Astrocyte (in vitro differentiated cells and primary cell): Measurements from ENCODE around the gene DPF3. TPM values are rescaled to one million over a fixed set of nuclear protein-coding genes. Genes with fewer than 3 reads are reported as not detected.
"Not testable (repeated sequence)": the region's sequence is repeated elsewhere in the genome, so short reads cannot be mapped to it uniquely, and the experiment has no call there.

Experiments
- DNase-seq: peaks from one replicate; pipeline ENCODE4 v3.0.0-alpha.2; 2010; ENCODE audit warnings: low read depth
- FAIRE-seq: peaks from 2 replicates; lab custom pipeline; 2011; peaks lifted over from hg19 to GRCh38; lab: Jason Lieb, UNC
- H2AFZ ChIP-seq: 2 replicates; pipeline ENCODE4 v1.6.0; 2012; ENCODE audit warnings: low read depth, low read length, inconsistent platforms
- H3K27ac ChIP-seq: 2 replicates; pipeline ENCODE4 v1.5.1; 2011; ENCODE audit warnings: low read depth, low read length, inconsistent platforms
- H3K27me3 ChIP-seq: 2 replicates; pipeline ENCODE4 v1.6.0; 2011; ENCODE audit warnings: low read length, inconsistent platforms; ENCODE audit not compliant: insufficient read depth
- H3K36me3 ChIP-seq: 2 replicates; pipeline ENCODE4 v1.5.1; 2011; ENCODE audit warnings: low read length, inconsistent platforms; ENCODE audit not compliant: insufficient read depth
- H3K4me1 ChIP-seq: 2 replicates; pipeline ENCODE4 v1.5.1; 2011; ENCODE audit warnings: low read length, inconsistent platforms; ENCODE audit not compliant: insufficient read depth
- H3K4me2 ChIP-seq: 2 replicates; pipeline ENCODE4 v1.6.0; 2012; ENCODE audit warnings: low read length, inconsistent platforms
- H3K4me3 ChIP-seq: 2 replicates; pipeline ENCODE4 v1.5.1; 2011; ENCODE audit warnings: low read depth, mild to moderate bottlenecking, low read length, inconsistent platforms; ENCODE audit not compliant: insufficient read depth
- H3K79me2 ChIP-seq: 2 replicates; pipeline ENCODE4 v1.6.0; 2012; ENCODE audit warnings: mild to moderate bottlenecking, low read length, inconsistent platforms; ENCODE audit not compliant: insufficient read depth
- H3K9ac ChIP-seq: 2 replicates; pipeline ENCODE4 v1.6.0; 2012; ENCODE audit warnings: mild to moderate bottlenecking, low read length, inconsistent platforms
- H3K9me3 ChIP-seq: 2 replicates; pipeline ENCODE4 v1.5.1; 2012; ENCODE audit warnings: low read depth, mild to moderate bottlenecking, low read length, inconsistent platforms; ENCODE audit not compliant: insufficient read depth
- H4K20me1 ChIP-seq: 2 replicates; pipeline ENCODE4 v1.6.0; 2012; ENCODE audit warnings: low read length, inconsistent platforms; ENCODE audit not compliant: insufficient read depth
- H3K27ac Mint-ChIP-seq: one replicate; pipeline ENCODE4 v1.8.0; 2021; ENCODE audit warnings: mild to moderate bottlenecking, mixed read lengths; ENCODE audit not compliant: unreplicated experiment
- H3K27me3 Mint-ChIP-seq: one replicate; pipeline ENCODE4 v1.8.0; 2021; ENCODE audit warnings: low read depth, mixed read lengths; ENCODE audit not compliant: unreplicated experiment
- H3K36me3 Mint-ChIP-seq: one replicate; pipeline ENCODE4 v1.8.0; 2021; ENCODE audit warnings: low read depth, mixed read lengths; ENCODE audit not compliant: unreplicated experiment
- H3K4me1 Mint-ChIP-seq: one replicate; pipeline ENCODE4 v1.8.0; 2021; ENCODE audit warnings: low read depth, mixed read lengths; ENCODE audit not compliant: unreplicated experiment
- H3K4me3 Mint-ChIP-seq: one replicate; pipeline ENCODE4 v1.8.0; 2021; ENCODE audit warnings: mild to moderate bottlenecking, moderate library complexity, mixed read lengths; ENCODE audit not compliant: unreplicated experiment
- H3K9me3 Mint-ChIP-seq: one replicate; pipeline ENCODE4 v1.8.0; 2021; ENCODE audit warnings: mild to moderate bottlenecking, mixed read lengths; ENCODE audit not compliant: unreplicated experiment
- CTCF ChIP-seq: IDR thresholded peaks from 2 replicates; pipeline ENCODE4 v1.5.1; 2011; ENCODE audit warnings: low read depth, mild to moderate bottlenecking, inconsistent platforms, low read length, moderate library complexity; ENCODE audit not compliant: insufficient read depth
- EZH2 ChIP-seq: IDR thresholded peaks from 2 replicates; pipeline ENCODE4 v1.6.1; 2012; ENCODE audit warnings: mild to moderate bottlenecking, low read length, inconsistent platforms; ENCODE audit not compliant: insufficient read depth
- total RNA-seq: library from RNA; stranded (reverse); gene quantifications from 2 replicates; pipeline ENCODE4 v1.2.1, GENCODE V29; 2021

DPF3 gene
- total RNA-seq, 1 donor from 2014 or later, result 2.4 TPM

- H3K27ac Mint-ChIP-seq, result no peak overlapping the region
- H3K79me2 ChIP-seq, result peaks cover 4% of the 10 kb centered on the region
- TF ChIP-seq EZH2 (no peak), CTCF (no peak)
- no peaks in the 10 kb centered on the region for H3K27me3 Mint-ChIP-seq
- peaks cover 9% of the 10 kb centered on the region for H3K4me1 ChIP-seq
- H4K20me1 ChIP-seq, result no peaks in the 10 kb centered on the region
- H3K9me3 ChIP-seq, result peaks cover 4% of the 10 kb centered on the region
- no peak overlapping the region for H3K9ac ChIP-seq
- no peak for DNase-seq
- H3K4me3 ChIP-seq, result no peak overlapping the region
- peaks cover 4% of the 10 kb centered on the region for H3K36me3 ChIP-seq
- FAIRE-seq, result no peak
- peaks cover 9% of the 10 kb centered on the region for H3K9me3 Mint-ChIP-seq
- peaks cover 17% of the 10 kb centered on the region for H3K36me3 Mint-ChIP-seq
- H2AFZ ChIP-seq, result no peak overlapping the region
- H3K4me1 Mint-ChIP-seq, result no peaks in the 10 kb centered on the region
- H3K4me2 ChIP-seq, result no peak overlapping the region
- H3K27ac ChIP-seq, result no peak overlapping the region
- no peaks in the 10 kb centered on the region for H3K27me3 ChIP-seq
- H3K4me3 Mint-ChIP-seq, result no peak overlapping the region
Measured at GRCh38 chr14:72751276-72752033, 142.4 kb downstream of the DPF3 start.

GRCh38 chr14:72748921-72749320, 145.0 kb downstream of the DPF3 start:
- not testable (repeated sequence) for H2AFZ ChIP-seq, H3K27ac ChIP-seq, H4K20me1 ChIP-seq, H3K36me3 ChIP-seq, DNase-seq, H3K27ac Mint-ChIP-seq, H3K4me1 Mint-ChIP-seq, H3K9me3 ChIP-seq, H3K79me2 ChIP-seq, H3K27me3 ChIP-seq, H3K4me3 Mint-ChIP-seq, H3K27me3 Mint-ChIP-seq, H3K9ac ChIP-seq, FAIRE-seq, H3K9me3 Mint-ChIP-seq, H3K4me2 ChIP-seq, H3K4me3 ChIP-seq
- peaks cover 20% of the 10 kb centered on the region for H3K4me1 ChIP-seq
- peaks cover 17% of the 10 kb centered on the region for H3K36me3 Mint-ChIP-seq

GRCh38 chr14:72747652-72748051, 146.2 kb downstream of the DPF3 start:
- Mint-ChIP-seq H3K27me3 (no peaks in the 10 kb centered on the region), H3K27ac (no peak overlapping the region), H3K9me3 (peaks cover 9% of the 10 kb centered on the region), H3K4me3 (no peak overlapping the region), H3K4me1 (peaks cover 9% of the 10 kb centered on the region), H3K36me3 (peaks cover 17% of the 10 kb centered on the region)
- H3K4me2 ChIP-seq, result no peak overlapping the region
- FAIRE-seq (no peak), DNase-seq (no peak)
- H3K4me3 ChIP-seq, result no peak overlapping the region
- H3K9ac ChIP-seq, result no peak overlapping the region
- peaks cover 2% of the 10 kb centered on the region for H3K36me3 ChIP-seq
- H3K4me1 ChIP-seq, result peaks cover 23% of the 10 kb centered on the region
- no peak overlapping the region for H3K27ac ChIP-seq
- TF ChIP-seq CTCF, result no peak
- TF ChIP-seq EZH2, result no peak
- no peaks in the 10 kb centered on the region for H4K20me1 ChIP-seq
- H3K79me2 ChIP-seq, result no peaks in the 10 kb centered on the region
- H3K27me3 ChIP-seq, result no peaks in the 10 kb centered on the region
- H3K9me3 ChIP-seq, result peaks cover 4% of the 10 kb centered on the region
- H2AFZ ChIP-seq, result no peak overlapping the region
